AG10803 (cell line): Measurements from ENCODE around the gene UBASH3B.
A peak's percentile ranks its signal among the peaks of the same experiment; 100 is the strongest.

ENCODE experiments used
- DNase-seq: peaks from one replicate; pipeline ENCODE4 v3.0.0; 2010; ENCODE audit warnings: low read depth
- H3K4me3 ChIP-seq: 2 replicates; pipeline ENCODE4 v1.5.1; 2011; ENCODE audit warnings: mild to moderate bottlenecking, low read length, control low read depth
- CTCF ChIP-seq: conservative IDR thresholded peaks from 2 replicates; pipeline ENCODE4 v1.5.1; 2011; ENCODE audit warnings: mild to moderate bottlenecking, low read length, control low read depth, inconsistent platforms

The UBASH3B gene

DNA sequence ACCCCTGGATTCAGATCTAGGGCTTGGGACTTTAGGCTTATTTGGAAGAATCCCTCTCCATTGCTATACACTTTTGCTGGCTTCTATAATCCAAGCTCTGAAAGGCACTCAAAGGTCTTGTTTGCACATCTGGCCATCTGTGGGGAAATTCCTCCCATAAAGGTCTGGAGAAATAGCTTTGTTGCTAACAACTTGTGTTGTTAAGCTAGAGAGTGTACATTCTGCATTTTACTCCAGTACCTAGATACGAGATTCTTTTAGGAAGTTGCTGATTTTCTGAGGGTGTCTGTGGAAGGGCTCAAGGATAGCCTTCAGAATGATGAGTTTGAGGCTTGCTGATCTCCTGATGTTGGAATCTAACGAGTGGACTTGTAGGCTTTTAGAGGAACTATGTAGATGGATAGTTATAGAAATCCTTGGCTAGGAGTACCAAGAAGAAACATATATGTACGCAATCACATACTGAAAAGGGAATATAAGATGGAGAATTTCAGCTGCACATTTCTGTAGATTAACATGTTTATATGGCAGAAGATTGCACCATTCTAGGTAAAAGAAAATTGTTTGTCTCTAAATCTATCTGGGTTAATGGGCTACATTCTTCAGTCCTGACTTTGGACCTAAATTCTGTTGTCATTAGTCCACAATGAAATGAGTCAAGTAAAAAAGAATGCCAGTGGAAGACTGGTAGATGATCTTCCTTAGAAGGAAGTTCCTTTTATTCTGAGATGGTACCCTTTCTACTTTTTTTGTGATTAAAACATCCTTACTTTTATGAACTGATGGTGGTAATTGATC, 51.0 kb downstream of the UBASH3B start:
- no peak overlapping the region for H3K4me3 ChIP-seq
- peak; percentile 90 for DNase-seq
- no peak for TF ChIP-seq CTCF

DNA sequence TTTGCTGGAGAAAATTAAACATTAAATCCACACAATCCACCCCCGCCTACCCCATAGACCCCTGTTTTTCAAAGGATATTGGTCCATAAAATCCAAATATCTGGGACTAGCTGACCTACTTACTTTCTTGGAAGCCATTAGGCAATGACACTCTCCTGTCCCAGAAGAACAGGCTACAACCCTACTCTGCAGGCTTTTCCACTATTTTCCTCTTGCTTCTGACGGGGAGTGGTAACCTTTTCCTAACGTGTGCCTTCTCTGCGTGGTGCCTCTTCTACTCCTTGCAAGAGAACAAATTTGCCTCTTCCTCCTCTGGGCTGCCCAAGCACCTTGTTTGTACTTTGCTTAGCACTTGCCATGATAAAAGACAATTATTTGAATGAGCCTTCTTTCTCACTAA, 51.6 kb downstream of the UBASH3B start:
- DNase-seq, result no peak
- H3K4me3 ChIP-seq, result no peak overlapping the region
- TF ChIP-seq CTCF, result no peak

DNA sequence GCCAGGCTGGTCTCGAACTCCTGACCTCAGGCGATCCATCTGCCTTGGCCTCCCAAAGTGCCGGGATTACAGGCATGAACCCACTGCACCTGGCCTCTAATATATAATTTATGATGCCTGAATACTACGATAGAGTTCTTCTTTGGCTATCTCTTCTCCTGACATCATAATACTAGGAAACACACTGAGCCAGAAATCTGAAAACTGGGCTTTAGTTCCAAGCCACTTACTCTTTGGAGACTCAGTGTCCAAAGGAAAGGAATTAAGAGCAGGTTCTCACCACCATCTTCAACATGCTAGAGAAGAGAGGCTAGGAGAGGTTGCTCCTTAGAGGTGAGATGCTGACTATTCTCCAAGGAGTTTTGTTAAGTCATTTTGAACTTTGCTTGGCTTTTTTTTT, 52.4 kb downstream of the UBASH3B start:
- TF ChIP-seq CTCF, result no peak
- no peak overlapping the region for H3K4me3 ChIP-seq
- no peak for DNase-seq

GRCh38 chr11:122709039-122709760, 53.7 kb downstream of the UBASH3B start:
- H3K4me3 ChIP-seq, result peak overlapping the region; percentile 23; the same call in 1 of the 2 replicates
- TF ChIP-seq CTCF, result no peak
- DNase-seq, result peak; percentile 87

DNA sequence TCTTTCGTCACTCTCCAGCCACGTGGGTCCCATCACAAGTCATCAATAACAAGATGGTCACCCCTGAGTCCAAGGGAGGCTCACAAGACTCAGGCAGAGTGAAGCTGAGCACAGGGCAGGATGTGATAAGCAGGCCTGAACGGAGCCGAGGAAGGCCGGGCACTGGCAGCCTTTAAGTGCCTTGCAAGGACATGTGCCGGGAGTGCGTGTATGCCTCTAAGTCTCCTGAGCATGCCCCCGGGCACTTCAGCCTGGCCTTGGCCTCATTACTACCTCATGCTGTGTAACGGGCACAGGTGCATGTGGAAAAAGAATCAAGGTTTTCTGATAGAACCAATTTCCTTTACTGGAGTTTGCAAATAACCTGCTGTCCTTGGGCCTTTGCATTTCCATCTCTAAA, 55.8 kb downstream of the UBASH3B start:
- no peak overlapping the region for H3K4me3 ChIP-seq
- DNase-seq, result no peak
- TF ChIP-seq CTCF, result no peak

DNA sequence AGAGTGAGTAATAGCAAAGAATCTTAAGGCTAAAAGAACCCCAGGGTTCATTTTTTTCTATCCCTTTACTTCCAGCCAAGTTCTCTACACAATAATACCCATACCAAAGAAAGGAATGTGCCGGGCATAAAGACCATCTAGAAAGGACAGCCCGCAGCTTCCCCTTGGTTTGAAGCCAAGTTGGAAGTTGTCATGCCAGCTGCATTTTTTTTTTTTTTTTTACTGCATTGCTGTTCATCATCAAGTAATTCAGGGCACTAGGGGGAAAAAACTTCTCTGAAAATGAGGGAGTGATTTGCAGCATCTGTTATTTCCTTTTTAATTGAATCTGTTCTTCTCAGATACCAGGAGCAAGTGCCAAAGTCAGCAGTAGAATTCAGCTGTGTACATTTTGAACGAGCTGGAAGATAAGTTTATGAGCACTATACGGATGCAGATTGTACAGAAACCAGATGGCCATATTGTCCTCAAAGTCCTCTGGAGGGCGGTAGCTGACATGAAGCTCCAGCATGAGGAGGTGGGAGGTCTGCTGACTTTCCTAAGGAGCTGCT, 56.4 kb downstream of the UBASH3B start:
- peak; percentile 66 for DNase-seq
- peak; percentile 33 for TF ChIP-seq CTCF
- H3K4me3 ChIP-seq, result no peak overlapping the region
